CD4-positive, alpha-beta T cell (primary cell): ENCODE data around the gene SELPLG. TPM values are rescaled to one million over a fixed set of nuclear protein-coding genes. Genes with fewer than 3 reads are reported as not detected.

Experiments used
- ATAC-seq: fragments of 200-7000 bp; cut with Tn5 transposase; one replicate; pipeline ENCODE4 v1.10.0; 2022; ENCODE audit warnings: mild to moderate bottlenecking; ENCODE audit not compliant: poor library complexity
- CTCF ChIA-PET: fragments of 350-600 bp; sonication (Branson Sonifier 250); formaldehyde crosslinking; loops from one replicate; lab custom pipeline; 2021; ENCODE audit warnings: antibody characterized with exemption, inconsistent platforms; lab: Charles Lee
- POLR2A ChIA-PET: fragments of 350-600 bp; sonication (Branson Sonifier 250); formaldehyde crosslinking; loops from one replicate; lab custom pipeline; 2021; ENCODE audit warnings: antibody characterized with exemption, inconsistent platforms; lab: Charles Lee
- DNase-seq, 14 experiments: peaks; one replicate each; pipeline ENCODE4 v3.0.0-alpha.2; 2013 to 2020; ENCODE audit warnings: mixed read lengths in 2 of 14
- H3K27ac ChIP-seq, 2 donors: one replicate each; pipeline versions ENCODE4 v1.5.1 to v1.7.0; 2013; ENCODE audit warnings: low read length in 2 of 2, low read depth in 1 of 2, mild to moderate bottlenecking in 1 of 2
- H3K27me3 ChIP-seq, 2 experiments: 1 replicate in 1 of 2; 2 replicates in 1 of 2; pipeline versions ENCODE4 v1.6.1 to v1.7.0; 2013; ENCODE audit warnings: low read length in 2 of 2, control low read depth in 1 of 2, mild to moderate bottlenecking in 1 of 2, moderate library complexity in 1 of 2; ENCODE audit not compliant: insufficient read depth in 2 of 2, control insufficient read depth in 1 of 2
- H3K36me3 ChIP-seq: one replicate; pipeline ENCODE4 v1.6.1; 2013; ENCODE audit warnings: low read length, control low read depth; ENCODE audit not compliant: insufficient read depth
- H3K4me1 ChIP-seq: one replicate; pipeline ENCODE4 v1.6.1; 2013; ENCODE audit warnings: low read length, control low read depth; ENCODE audit not compliant: insufficient read depth
- H3K4me3 ChIP-seq: one replicate; pipeline ENCODE4 v1.5.1; 2013; ENCODE audit warnings: mild to moderate bottlenecking, low read length, moderate library complexity
- H3K9me3 ChIP-seq, 2 experiments: 1 replicate in 1 of 2; 2 replicates in 1 of 2; pipeline versions ENCODE4 v1.6.1 to v1.7.0; 2013; ENCODE audit warnings: low read length in 2 of 2, mild to moderate bottlenecking in 2 of 2, control low read depth in 1 of 2, moderate library complexity in 1 of 2; ENCODE audit not compliant: control insufficient read depth in 1 of 2, insufficient read depth in 1 of 2
- H3K27ac Mint-ChIP-seq: one replicate; pipeline ENCODE4 v1.8.0; 2020; ENCODE audit warnings: mixed read lengths
- H3K27me3 Mint-ChIP-seq: one replicate; pipeline ENCODE4 v1.8.0; 2021; ENCODE audit warnings: mixed read lengths
- H3K36me3 Mint-ChIP-seq: one replicate; pipeline ENCODE4 v1.8.0; 2021; ENCODE audit warnings: low read depth, mixed read lengths
- H3K4me1 Mint-ChIP-seq: one replicate; pipeline ENCODE4 v1.8.0; 2021; ENCODE audit warnings: low read depth, mixed read lengths
- H3K4me3 Mint-ChIP-seq: one replicate; pipeline ENCODE4 v1.8.0; 2020; ENCODE audit warnings: mild to moderate bottlenecking, mixed read lengths
- H3K9me3 Mint-ChIP-seq: one replicate; pipeline ENCODE4 v1.8.0; 2020; ENCODE audit warnings: mixed read lengths
- intact Hi-C, 2 experiments: fragments of 100-400 bp; cut with DNase I in 1 of 2; cut with micrococcal nuclease in 1 of 2; formaldehyde crosslinking; loops; one replicate each; pipeline versions ENCODE4 v1.15.1 to v1.9.0; 2023 to 2025; cut with DNase I, micrococcal nuclease
- total RNA-seq, 174 experiments: library from RNA in 2 of 174; stranded (reverse) in 2 of 174; gene quantifications; one replicate each; pipeline ENCODE4 v1.2.3 and lab custom pipeline; 2021 to 2026
- TF ChIP-seq, protein P1 (sequence below): fragments of 200-600 bp; IDR thresholded peaks from one replicate; pipeline ENCODE4 v1.8.0; 2022; ENCODE audit warnings: antibody characterized with exemption, mild to moderate bottlenecking

The SELPLG gene
- total RNA-seq, 2 experiments from 2014 or later, result 25.7 to 27.8 TPM

DNA sequence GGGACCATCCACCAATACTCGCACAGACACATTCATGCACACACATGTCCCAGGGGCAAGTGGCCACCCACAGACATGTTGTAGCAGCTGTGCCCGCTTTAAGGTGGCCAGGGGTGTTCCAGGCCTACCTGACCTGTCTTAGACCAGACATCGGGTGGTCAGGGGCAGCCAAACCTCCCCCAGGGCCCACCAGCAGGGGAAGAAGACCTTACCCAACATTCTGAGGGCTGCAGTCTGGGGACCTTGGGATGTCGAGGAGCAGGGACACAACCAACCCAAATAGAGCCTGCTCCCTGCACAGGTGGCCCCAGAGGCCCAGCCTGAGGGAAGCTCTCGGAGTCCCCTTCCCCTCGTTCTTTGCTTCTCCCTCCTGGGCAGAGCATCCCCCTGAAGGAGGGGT lies 34.2 kb downstream of the SELPLG start:
- TF ChIP-seq, protein P1, sequence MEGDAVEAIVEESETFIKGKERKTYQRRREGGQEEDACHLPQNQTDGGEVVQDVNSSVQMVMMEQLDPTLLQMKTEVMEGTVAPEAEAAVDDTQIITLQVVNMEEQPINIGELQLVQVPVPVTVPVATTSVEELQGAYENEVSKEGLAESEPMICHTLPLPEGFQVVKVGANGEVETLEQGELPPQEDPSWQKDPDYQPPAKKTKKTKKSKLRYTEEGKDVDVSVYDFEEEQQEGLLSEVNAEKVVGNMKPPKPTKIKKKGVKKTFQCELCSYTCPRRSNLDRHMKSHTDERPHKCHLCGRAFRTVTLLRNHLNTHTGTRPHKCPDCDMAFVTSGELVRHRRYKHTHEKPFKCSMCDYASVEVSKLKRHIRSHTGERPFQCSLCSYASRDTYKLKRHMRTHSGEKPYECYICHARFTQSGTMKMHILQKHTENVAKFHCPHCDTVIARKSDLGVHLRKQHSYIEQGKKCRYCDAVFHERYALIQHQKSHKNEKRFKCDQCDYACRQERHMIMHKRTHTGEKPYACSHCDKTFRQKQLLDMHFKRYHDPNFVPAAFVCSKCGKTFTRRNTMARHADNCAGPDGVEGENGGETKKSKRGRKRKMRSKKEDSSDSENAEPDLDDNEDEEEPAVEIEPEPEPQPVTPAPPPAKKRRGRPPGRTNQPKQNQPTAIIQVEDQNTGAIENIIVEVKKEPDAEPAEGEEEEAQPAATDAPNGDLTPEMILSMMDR, result no peak
- no peak for DNase-seq
- Mint-ChIP-seq H3K4me3 (no peak overlapping the region), H3K4me1 (no peaks in the 10 kb centered on the region), H3K36me3 (no peaks in the 10 kb centered on the region), H3K27me3 (no peaks in the 10 kb centered on the region), H3K9me3 (no peaks in the 10 kb centered on the region), H3K27ac (no peak overlapping the region)
- Histone ChIP-seq H3K27ac (no peak overlapping the region), H3K36me3 (no peaks in the 10 kb centered on the region), H3K27me3 (no peaks in the 10 kb centered on the region), H3K4me1 (no peaks in the 10 kb centered on the region), H3K9me3 (no peaks in the 10 kb centered on the region), H3K4me3 (no peak overlapping the region)
- intact Hi-C loops, result no loop called here
- ChIA-PET POLR2A (no interaction called here), CTCF (no interaction called here)
- ATAC-seq, result no peak

DNA sequence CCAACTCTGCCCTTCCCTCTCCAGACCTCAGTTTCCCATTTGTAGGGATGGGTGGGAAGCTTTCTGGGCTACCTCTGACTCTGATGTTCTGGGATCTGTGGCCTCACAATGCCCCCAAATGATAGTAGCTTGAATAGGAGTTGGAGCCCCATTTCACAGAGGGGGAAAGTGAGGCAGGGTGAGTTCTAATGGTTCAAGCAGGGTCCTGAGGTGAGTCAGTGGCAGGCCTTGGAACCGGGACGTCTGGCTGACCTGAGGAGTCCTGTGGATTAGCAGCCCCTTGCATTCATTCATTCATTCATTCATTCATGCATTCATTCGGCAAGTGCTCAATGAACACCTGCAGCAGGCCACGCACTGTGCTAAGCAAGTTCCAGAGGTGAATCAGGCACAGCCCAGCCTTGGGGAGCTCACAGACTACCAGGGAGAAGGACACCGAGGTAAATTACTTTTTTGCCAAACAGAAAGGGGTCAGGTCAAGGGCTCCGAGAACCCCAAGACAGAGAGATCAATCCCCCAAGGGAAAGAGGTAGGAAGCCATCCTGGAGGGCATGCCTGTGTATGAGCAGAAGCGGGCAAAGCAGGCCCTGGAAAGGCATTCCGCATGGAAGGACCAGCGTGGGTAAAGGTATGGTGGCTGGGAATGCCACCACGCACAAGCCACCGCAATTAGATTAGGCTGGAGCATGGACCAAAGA lies 35.0 kb downstream of the SELPLG start:
- H3K4me1 Mint-ChIP-seq, result no peaks in the 10 kb centered on the region
- Histone ChIP-seq H3K27ac (no peak overlapping the region), H3K4me3 (no peak overlapping the region), H3K36me3 (no peaks in the 10 kb centered on the region), H3K27me3 (no peaks in the 10 kb centered on the region), H3K9me3 (no peaks in the 10 kb centered on the region), H3K4me1 (no peaks in the 10 kb centered on the region)
- ATAC-seq (no peak), DNase-seq (no peak)
- TF ChIP-seq, protein P1, result no peak
- H3K27ac Mint-ChIP-seq, result no peak overlapping the region
- ChIA-PET POLR2A (no interaction called here), CTCF (no interaction called here)
- no peaks in the 10 kb centered on the region for H3K27me3 Mint-ChIP-seq
- H3K36me3 Mint-ChIP-seq, result no peaks in the 10 kb centered on the region
- intact Hi-C loops, result no loop called here
- no peak overlapping the region for H3K4me3 Mint-ChIP-seq
- no peaks in the 10 kb centered on the region for H3K9me3 Mint-ChIP-seq

DNA sequence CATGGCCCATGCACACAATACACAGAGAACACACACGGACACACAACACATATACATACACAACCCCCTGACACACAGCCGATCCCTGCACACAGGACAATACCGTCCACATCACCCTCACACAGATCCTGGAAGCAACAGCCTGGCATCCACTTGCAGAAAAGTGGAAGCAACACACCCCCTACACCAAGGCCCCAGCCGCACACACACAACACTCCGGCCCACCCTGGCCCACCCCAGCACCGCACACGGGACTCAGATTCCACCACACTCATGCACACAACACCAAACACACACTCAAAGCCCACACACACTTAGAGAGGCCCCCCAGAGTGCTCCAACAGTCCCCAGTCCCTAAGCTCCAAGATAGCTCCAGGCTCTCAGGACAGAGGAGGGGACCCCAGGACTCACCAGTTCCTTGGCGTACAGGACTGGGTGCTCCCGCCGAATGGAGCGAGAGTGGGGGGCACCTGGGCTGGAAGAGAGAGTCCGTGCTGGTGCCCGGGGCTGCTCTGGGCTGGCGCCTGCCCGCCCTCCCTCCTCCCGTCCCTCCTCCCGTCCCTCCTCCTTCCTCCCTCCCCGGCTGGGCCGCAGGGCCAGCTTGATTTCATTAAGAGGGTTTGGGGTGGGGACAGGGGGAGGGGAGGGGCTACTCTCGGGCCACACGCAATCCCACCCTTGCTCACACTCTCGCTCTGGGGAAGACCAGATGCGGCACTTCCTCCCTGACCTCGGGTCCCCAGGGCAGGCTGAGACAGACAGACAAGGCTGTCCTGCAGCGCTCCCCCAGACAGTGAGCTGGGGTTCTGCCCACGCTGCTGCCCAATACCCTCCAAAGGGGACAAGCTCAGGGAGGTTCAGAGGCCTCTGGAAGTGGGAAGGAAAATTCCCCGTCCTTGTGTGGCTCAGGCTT lies 35.9 kb downstream of the SELPLG start, which contains the start of gene TMEM119:
TMEM119 (minus strand) TSS at position 526 of the 913 bp plus-strand sequence. CDS start 5,701 bp downstream, outside the sequence.
- Mint-ChIP-seq H3K9me3 (no peaks in the 10 kb centered on the region), H3K27me3 (no peaks in the 10 kb centered on the region), H3K4me1 (no peaks in the 10 kb centered on the region), H3K27ac (no peak within 1 kb of the TSS), H3K4me3 (no peak within 1 kb of the TSS), H3K36me3 (no peaks in the 10 kb centered on the region)
- ChIA-PET CTCF (no interaction called here), POLR2A (no interaction called here)
- intact Hi-C loops, result no loop called here
- Histone ChIP-seq H3K36me3 (no peaks in the 10 kb centered on the region), H3K4me3 (no peak within 1 kb of the TSS), H3K4me1 (no peaks in the 10 kb centered on the region), H3K9me3 (no peaks in the 10 kb centered on the region), H3K27me3 (no peaks in the 10 kb centered on the region), H3K27ac (no peak within 1 kb of the TSS)
- TF ChIP-seq, protein P1, result no peak
- DNase-seq, result no peak
- ATAC-seq, result no peak
